ACHN (cell line): ENCODE measurements around the gene MAGEL2.

Source experiments
- DNase-seq: peaks from one replicate; pipeline ENCODE4 v3.0.0-alpha.2; 2015
- in situ Hi-C: cut with HindIII; loops from 2 replicates; pipeline ENCODE4 v1.10.0; 2017; ENCODE audit warnings: low sequenced_read_pairs, low pct_ligation_motif_present, low pct_unique_long_range_greater_than_20kb

Gene MAGEL2

DNA sequence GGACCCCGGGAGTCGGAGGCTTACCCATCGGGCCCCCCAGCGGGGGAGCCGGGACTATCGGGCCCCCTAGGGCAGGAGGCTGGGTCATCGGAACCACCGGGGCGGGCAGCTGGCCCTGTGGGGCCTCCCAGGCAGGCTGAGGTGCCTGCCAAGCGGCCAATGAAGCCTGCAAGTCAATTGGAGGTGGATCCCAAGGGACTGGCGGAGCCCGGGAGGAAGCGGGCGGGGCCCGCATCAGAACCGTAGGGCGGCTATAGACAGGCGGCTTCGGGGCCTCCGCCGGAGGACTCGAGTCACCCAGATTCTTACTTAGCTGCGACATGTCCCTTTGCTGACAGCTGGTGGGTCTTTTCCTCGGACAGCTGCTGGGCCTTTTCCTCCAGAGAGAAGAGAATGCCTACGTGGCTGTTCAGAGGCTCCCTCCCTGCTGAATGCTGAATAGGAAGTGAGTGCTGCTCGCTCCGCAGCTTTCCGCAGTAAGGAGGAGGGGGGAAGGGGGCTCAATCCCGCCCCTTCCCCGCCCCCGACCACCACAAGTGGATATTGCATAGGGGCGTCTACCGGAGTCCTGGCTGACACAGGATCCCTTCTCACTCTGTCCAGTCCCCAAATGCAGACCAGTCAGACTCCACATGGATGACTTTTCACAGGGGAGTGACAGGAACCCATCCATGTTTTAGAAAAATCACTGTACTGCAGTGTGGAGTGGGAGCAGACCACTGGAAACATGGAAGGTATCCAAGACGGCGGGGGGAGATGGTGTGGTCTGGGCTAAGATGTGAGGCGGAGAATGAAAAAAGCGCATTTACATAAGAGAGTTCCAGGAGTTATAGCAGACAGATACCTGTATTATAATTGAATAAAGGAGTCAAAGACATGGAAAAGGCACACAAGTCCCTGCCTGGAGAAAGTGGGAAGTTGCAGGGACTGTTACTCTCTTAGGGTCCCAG is at the start of gene MAGEL2:
MAGEL2 (minus strand) TSS at position 447 of the 950 bp plus-strand sequence; CDS start at position 322, 125 bp downstream.
- in situ Hi-C loops, result loop anchor here (25.0 kb wide), 1 partner anchor 215 kb away; no protein-coding TSS in a partner anchor

DNA sequence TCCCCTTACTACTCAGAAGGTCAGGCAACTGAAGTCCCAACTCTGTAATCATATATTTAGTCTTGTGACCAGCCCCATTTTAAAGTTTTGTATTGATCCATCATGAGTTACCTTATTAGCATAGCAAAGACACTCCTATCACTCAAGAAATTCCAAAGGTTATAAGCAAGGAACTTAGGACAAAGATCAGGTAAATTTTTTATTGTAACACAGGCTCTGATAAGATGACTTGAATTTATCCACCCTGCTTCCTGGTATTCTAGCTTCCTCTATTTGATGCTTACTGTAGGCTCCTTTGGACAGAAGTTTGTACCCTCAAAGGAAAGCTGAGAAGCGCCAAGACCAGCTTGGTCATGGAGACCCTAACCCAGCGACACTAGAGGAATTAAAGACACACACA is 47.6 kb upstream of the MAGEL2 start:
- in situ Hi-C loops, result no loop called here

More for the DNA sequence above, at the start of gene MAGEL2:
- DNase-seq, result no peak

DNA sequence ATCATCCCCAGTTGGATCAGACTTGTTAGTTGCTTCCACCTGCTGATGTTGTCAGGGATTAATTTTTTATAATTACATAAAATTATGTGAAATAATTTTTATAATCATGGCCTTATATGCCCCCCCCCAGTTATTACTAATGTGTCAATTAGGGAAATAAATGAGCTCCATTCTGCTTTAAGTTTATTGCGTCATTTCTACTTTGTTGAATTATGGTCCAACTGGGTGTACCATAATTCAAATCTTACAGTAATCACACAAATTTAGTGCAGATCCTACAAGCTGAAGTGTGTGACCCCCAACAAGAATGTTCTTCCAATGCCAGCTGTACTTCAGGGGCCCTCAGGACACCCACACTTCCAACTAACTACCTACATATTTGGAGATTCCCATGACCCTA is 46.9 kb upstream of the MAGEL2 start:
- no peak for DNase-seq
- in situ Hi-C loops, result no loop called here

More for the DNA sequence above, 47.6 kb upstream of the MAGEL2 start:
- no peak for DNase-seq

DNA sequence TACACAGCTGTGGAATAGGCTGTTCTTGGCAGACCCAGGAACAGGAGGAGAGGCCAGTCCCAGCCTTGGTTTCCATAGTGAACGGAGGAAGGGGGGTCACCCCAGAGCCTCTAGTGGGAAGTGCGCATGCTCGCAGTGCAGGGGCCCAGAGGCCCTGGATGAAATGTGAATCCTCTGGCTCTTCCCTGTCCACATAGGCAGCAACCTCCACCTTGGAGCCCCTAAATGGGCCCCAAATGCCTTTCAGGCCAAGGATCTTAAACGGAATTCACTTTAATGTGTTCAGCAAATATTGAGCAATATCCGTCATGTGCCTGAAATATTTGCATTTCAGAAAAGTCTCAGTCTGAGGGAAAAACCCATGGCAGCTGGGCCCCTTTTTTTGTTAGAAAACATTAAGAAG is 42.8 kb upstream of the MAGEL2 start:
- in situ Hi-C loops, result no loop called here
- DNase-seq, result no peak

- in situ Hi-C loops, result no loop called here
- DNase-seq, result no peak
These were observed 42.3 kb upstream of the MAGEL2 start for GRCh38 chr15:23690015-23690414.

- in situ Hi-C loops, result no loop called here
- DNase-seq, result no peak
These were observed 39.4 kb upstream of the MAGEL2 start, which contains the start of gene NDN for GRCh38 chr15:23687143-23687470. TSS of gene NDN (minus strand) at chr15:23687305. CDS start at chr15:23687217, 88 bp downstream.

GRCh38 chr15:23686466-23687142 is 38.9 kb upstream of the MAGEL2 start:
- in situ Hi-C loops, result no loop called here
- no peak for DNase-seq

DNA sequence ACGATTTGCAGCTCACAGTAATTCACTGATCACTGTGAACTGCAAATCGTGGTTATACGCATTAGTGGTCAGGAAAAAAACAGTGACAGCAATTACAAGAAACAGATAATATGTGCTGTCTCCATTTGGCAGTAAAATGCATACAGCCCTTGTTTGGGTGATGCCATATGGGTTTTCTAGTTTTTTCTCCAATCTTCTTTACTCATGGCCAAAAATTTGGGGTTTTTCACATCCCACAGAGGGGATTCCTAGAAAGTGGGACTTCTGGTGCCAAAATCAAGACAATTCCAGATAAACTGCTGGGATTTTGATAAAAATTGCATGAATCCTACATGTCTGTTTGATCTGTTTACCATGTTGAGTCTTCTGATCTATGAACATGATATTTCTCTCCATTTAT is 23.8 kb upstream of the MAGEL2 start:
- in situ Hi-C loops, result no loop called here
- no peak for DNase-seq

GRCh38 chr15:23670970-23671369 is 23.3 kb upstream of the MAGEL2 start:
- DNase-seq, result no peak
- in situ Hi-C loops, result no loop called here

DNA sequence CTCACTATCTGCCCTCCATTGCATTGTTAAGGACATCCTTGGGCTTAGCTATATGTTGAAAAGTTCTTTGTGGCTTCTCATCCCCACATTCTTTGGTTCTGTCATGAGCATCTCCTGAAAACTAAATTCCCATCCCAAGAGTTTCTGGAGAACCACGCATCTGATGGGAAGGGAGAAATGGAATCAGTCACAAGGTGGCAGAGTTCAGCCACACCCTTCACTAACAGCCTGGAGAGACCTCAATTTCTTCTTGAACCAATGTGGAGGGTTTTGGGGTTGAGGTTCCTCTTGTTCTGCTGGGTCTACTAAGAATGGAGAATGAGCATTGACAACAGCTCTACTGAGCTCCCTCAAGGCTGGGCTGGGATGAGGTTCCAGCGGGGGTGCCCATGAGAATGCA is 15.6 kb upstream of the MAGEL2 start:
- in situ Hi-C loops, result no loop called here
- DNase-seq, result no peak

DNA sequence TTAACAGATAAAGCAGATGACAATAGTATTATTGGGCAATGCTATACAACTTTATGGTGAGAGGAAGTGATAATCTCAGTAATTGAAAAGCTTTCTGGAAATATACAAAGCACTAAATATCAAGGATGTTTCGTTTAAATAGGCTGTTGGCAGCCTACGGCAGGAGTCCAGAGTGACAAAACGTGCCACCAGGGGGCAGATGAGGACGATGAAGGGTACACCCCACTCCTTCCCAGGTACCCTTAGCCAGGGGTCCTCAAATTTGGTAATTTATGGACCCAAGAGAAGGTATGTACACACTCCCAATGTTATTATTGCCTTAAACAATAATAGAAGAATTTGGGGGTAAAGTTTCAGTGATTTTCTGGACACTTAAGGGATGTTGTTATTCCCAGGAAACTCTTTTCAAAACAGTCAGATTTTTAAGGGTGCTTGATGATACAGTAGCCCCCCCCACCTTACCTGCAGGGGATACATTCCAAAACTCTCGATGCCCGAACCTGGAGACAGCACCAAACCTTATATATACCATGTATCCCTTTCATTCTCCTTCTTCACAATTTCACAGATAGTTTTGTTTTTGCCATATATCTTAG is 1.4 kb upstream of the MAGEL2 start:
- peak; percentile 37 for DNase-seq

GRCh38 chr15:23647001-23647295 is 719 bp downstream of the MAGEL2 start:
- in situ Hi-C loops, result loop anchor here (25.0 kb wide), 1 partner anchor 215 kb away; no protein-coding TSS in a partner anchor
- no peak for DNase-seq

More for the DNA sequence above, 1.4 kb upstream of the MAGEL2 start:
- in situ Hi-C loops, result loop anchor here (25.0 kb wide), 1 partner anchor 213 kb away; no protein-coding TSS in a partner anchor

GRCh38 chr15:23646165-23647000 is 1.3 kb downstream of the MAGEL2 start:
- DNase-seq, result no peak
- in situ Hi-C loops, result loop anchor here (25.0 kb wide), 1 partner anchor 216 kb away; no protein-coding TSS in a partner anchor

- DNase-seq, result no peak
- in situ Hi-C loops, result loop anchor here (25.0 kb wide), 1 partner anchor 217 kb away; no protein-coding TSS in a partner anchor
These were observed 2.1 kb downstream of the MAGEL2 start for GRCh38 chr15:23645371-23646164.

GRCh38 chr15:23644829-23645228 is 2.8 kb downstream of the MAGEL2 start:
- in situ Hi-C loops, result loop anchor here (25.0 kb wide), 1 partner anchor 217 kb away; no protein-coding TSS in a partner anchor
- DNase-seq, result no peak

DNA sequence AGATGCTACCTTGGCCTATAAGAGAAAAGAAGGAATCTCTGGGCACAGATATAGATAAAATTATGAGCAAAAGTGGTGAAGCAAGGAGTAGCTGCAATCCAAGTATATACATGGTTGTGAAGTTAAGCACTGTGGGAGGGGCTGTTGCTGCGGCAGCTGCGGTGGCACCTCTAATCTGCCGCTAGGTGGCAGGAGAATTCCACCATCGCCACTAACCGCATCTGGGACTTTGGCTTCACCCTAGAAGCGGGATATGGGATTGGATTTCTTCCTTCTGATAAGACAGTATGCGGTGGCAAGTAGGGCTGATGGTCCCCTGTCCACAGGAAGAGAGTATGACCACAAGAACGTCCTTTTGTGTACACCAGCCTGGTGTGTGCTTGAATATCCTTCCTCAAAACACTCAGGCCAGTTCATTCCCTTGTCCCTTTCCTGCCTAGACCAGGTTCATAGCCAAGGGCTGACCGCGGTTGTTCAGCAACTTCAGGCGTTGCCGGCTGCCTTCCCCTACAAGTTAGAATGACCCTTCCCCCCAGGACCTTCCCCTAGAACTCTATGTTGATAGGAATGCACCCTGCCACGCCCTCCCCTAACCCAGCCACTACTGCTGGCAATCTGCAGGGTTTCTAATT is 5.1 kb downstream of the MAGEL2 start:
- DNase-seq, result peak; percentile 53
- in situ Hi-C loops, result loop anchor here (25.0 kb wide), 1 partner anchor 220 kb away; no protein-coding TSS in a partner anchor

- DNase-seq, result no peak
- in situ Hi-C loops, result loop anchor here (25.0 kb wide), 1 partner anchor 228 kb away; no protein-coding TSS in a partner anchor
These were observed 13.5 kb downstream of the MAGEL2 start for GRCh38 chr15:23634181-23634580.
